ENCODE measurements around the gene SNX5. TPM values are rescaled to one million over a fixed set of nuclear protein-coding genes. Genes with fewer than 3 reads are reported as not detected.

Gene SNX5
- total RNA-seq, 4 donors from 2014 or later: 58.3 to 67.3 (median 63.9) TPM

GRCh38 chr20:17928633-17929311 is 39.8 kb downstream of the SNX5 start:
- H3K4me3 ChIP-seq: no peak overlapping the region
- H3K36me3 ChIP-seq: no peaks in the 10 kb centered on the region
- no peaks in the 10 kb centered on the region for H3K9me3 ChIP-seq
- DNase-seq (ENCODE audit: extremely low spot score): no peak
- peaks cover 5 to 7% (median 6%) of the 10 kb centered on the region in 4 donors for H3K4me1 ChIP-seq
- peak overlapping the region in 2 of 4 donors; percentile 44 to 54 for H3K27ac ChIP-seq (replicated peaks in 1 of 4)
- H3K27me3 ChIP-seq: no peaks in the 10 kb centered on the region
- 94% methylated on average over 18 of the region's 22 CpGs for WGBS
- intact Hi-C loops (cut with DNase I): no loop called here
- TF ChIP-seq EP300 (IDR thresholded peaks at IDR 0.05): no peak
- TF ChIP-seq POLR2AphosphoS5 (IDR thresholded peaks at IDR 0.05): no peak
- no peak for TF ChIP-seq POLR2A (IDR thresholded peaks at IDR 0.05; ENCODE audit: low read depth)
- TF ChIP-seq, protein P1, sequence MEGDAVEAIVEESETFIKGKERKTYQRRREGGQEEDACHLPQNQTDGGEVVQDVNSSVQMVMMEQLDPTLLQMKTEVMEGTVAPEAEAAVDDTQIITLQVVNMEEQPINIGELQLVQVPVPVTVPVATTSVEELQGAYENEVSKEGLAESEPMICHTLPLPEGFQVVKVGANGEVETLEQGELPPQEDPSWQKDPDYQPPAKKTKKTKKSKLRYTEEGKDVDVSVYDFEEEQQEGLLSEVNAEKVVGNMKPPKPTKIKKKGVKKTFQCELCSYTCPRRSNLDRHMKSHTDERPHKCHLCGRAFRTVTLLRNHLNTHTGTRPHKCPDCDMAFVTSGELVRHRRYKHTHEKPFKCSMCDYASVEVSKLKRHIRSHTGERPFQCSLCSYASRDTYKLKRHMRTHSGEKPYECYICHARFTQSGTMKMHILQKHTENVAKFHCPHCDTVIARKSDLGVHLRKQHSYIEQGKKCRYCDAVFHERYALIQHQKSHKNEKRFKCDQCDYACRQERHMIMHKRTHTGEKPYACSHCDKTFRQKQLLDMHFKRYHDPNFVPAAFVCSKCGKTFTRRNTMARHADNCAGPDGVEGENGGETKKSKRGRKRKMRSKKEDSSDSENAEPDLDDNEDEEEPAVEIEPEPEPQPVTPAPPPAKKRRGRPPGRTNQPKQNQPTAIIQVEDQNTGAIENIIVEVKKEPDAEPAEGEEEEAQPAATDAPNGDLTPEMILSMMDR (IDR thresholded peaks at IDR 0.05): no peak

DNA sequence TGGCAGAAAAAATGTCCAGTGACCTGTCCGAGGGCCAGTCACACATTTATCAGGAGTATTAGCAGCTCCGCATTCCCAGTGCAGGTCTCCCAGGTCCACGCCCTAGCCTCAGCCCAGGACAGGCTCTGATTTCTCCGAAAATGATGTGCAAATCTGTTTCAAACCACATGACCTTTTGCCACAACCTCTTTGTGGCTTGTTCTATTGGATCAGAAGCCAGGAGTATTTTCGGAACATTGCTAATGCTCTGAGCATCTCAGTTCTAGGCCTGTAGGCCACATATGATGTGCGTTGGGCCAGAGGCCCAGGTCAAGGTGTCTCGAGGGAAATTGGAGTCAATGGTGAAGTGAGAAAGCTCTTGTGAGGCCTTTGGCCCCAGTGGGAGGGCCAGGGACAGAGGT is 40.4 kb downstream of the SNX5 start:
- H3K36me3 ChIP-seq: no peaks in the 10 kb centered on the region
- H3K27me3 ChIP-seq: no peaks in the 10 kb centered on the region
- H3K4me1 ChIP-seq: peaks cover 5 to 7% (median 6%) of the 10 kb centered on the region in 4 donors
- H3K27ac ChIP-seq (replicated peaks in 1 of 4): peak overlapping the region in 2 of 4 donors; percentile 44 to 54
- intact Hi-C loops (cut with DNase I): no loop called here
- TF ChIP-seq POLR2AphosphoS5 (IDR thresholded peaks at IDR 0.05) (peak; percentile 14 to 26), POLR2A (IDR thresholded peaks at IDR 0.05; ENCODE audit: low read depth) (no peak), EP300 (IDR thresholded peaks at IDR 0.05) (no peak)
- TF ChIP-seq, protein P1 (IDR thresholded peaks at IDR 0.05): no peak
- no peaks in the 10 kb centered on the region for H3K9me3 ChIP-seq
- no peak for DNase-seq (ENCODE audit: extremely low spot score)
- H3K4me3 ChIP-seq: no peak overlapping the region
- 75% methylated on average over 7 of the region's 7 CpGs for WGBS

GRCh38 chr20:17925940-17926300 is 42.7 kb downstream of the SNX5 start:
- H3K4me3 ChIP-seq: no peak overlapping the region
- WGBS: no CpG with 5 or more reads among the region's 1 CpG
- no peaks in the 10 kb centered on the region for H3K36me3 ChIP-seq
- H3K27me3 ChIP-seq: no peaks in the 10 kb centered on the region
- peaks cover 5 to 7% (median 6%) of the 10 kb centered on the region in 4 donors for H3K4me1 ChIP-seq
- TF ChIP-seq POLR2AphosphoS5 (IDR thresholded peaks at IDR 0.05) (no peak), POLR2A (IDR thresholded peaks at IDR 0.05; ENCODE audit: low read depth) (no peak), EP300 (IDR thresholded peaks at IDR 0.05) (no peak)
- TF ChIP-seq, protein P1 (IDR thresholded peaks at IDR 0.05): no peak
- no peaks in the 10 kb centered on the region for H3K9me3 ChIP-seq
- no peak overlapping the region for H3K27ac ChIP-seq (replicated peaks in 1 of 4)
- no peak for DNase-seq (ENCODE audit: extremely low spot score)
- intact Hi-C loops (cut with DNase I): no loop called here

DNA sequence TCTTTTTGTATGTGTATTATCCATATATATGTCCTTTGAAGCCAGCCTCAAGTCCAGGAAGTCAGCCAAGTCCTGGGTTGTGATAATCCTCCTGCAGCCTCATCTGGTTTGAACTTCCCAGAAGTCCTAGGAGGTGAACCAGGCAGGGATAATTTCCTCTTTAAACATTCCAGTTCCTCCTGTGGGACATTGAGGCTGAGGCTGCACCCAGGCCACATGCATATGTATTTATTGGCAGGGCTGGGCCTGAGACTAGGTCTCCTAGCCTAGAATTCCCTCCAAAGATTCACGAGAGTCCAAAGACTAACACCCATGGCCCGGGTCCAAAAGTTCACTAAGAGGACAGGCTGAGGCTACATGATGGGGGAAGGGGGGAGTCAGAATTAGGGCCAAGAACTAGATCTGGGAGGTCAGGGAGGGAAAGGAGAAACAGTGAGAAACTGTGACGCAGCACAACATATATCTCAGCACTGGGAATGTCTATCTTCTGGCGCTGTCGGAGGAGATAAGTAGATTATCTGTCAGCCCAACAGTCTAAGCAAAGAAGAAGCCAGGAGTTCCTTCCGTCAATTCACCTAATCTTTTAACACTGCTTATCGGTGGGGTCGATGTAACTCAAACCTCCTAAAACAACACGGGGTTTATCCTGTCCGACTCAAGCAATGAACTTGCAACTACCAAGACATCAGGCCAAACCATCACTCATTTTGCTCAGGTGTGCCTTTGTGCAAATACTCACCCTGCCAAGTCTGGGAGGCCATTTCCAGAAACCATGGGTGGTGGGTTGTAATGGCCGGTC is 43.3 kb downstream of the SNX5 start:
- no peak overlapping the region for H3K27ac ChIP-seq (replicated peaks in 1 of 4)
- H3K27me3 ChIP-seq: no peaks in the 10 kb centered on the region
- H3K4me1 ChIP-seq: peaks cover 5 to 7% (median 6%) of the 10 kb centered on the region in 4 donors
- intact Hi-C loops (cut with DNase I): no loop called here
- no peak for DNase-seq (ENCODE audit: extremely low spot score)
- H3K36me3 ChIP-seq: no peaks in the 10 kb centered on the region
- TF ChIP-seq EP300 (IDR thresholded peaks at IDR 0.05) (no peak), POLR2A (IDR thresholded peaks at IDR 0.05; ENCODE audit: low read depth) (no peak), POLR2AphosphoS5 (IDR thresholded peaks at IDR 0.05) (no peak)
- TF ChIP-seq, protein P1 (IDR thresholded peaks at IDR 0.05): no peak
- no peak overlapping the region for H3K4me3 ChIP-seq
- WGBS: 74% methylated on average over 10 of the region's 11 CpGs
- no peaks in the 10 kb centered on the region for H3K9me3 ChIP-seq
